ENCODE data around the gene NKX3-2.

DNA sequence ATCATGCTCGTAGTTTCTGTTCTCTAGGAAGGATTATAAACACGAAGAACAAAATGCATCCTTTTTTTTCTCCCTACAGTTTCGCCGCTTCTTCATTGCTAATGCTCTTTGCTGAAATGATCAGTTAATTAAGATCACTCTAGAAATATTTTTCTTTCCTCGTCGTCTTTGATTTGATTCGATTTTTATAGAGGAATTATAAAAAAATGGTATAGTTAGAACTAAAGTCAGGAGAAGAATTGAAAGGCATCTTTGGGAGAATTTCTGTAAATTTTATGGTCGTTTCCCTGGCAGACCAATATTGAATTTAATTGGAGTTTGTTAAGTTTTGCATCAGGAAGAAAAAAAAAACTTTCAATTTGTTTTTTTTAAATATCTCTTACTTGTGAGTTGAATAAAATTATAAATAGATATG lies 1.1 kb upstream of the NKX3-2 start:
- TF ChIP-seq, protein P1, sequence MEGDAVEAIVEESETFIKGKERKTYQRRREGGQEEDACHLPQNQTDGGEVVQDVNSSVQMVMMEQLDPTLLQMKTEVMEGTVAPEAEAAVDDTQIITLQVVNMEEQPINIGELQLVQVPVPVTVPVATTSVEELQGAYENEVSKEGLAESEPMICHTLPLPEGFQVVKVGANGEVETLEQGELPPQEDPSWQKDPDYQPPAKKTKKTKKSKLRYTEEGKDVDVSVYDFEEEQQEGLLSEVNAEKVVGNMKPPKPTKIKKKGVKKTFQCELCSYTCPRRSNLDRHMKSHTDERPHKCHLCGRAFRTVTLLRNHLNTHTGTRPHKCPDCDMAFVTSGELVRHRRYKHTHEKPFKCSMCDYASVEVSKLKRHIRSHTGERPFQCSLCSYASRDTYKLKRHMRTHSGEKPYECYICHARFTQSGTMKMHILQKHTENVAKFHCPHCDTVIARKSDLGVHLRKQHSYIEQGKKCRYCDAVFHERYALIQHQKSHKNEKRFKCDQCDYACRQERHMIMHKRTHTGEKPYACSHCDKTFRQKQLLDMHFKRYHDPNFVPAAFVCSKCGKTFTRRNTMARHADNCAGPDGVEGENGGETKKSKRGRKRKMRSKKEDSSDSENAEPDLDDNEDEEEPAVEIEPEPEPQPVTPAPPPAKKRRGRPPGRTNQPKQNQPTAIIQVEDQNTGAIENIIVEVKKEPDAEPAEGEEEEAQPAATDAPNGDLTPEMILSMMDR (conservative IDR thresholded peaks at IDR 0.05; ENCODE audit: low read length), result no peak
- no peak for TF ChIP-seq EZH2phosphoT487 (IDR thresholded peaks at IDR 0.05; ENCODE audit: borderline replicate concordance)
